Measurements from ENCODE around the gene SLC15A2. TPM values are rescaled to one million over a fixed set of nuclear protein-coding genes. Genes with fewer than 3 reads are reported as not detected.

Gene SLC15A2
- total and polyA plus RNA-seq, 7 donors: 0.30 to 1.8 (median 0.52) TPM

DNA sequence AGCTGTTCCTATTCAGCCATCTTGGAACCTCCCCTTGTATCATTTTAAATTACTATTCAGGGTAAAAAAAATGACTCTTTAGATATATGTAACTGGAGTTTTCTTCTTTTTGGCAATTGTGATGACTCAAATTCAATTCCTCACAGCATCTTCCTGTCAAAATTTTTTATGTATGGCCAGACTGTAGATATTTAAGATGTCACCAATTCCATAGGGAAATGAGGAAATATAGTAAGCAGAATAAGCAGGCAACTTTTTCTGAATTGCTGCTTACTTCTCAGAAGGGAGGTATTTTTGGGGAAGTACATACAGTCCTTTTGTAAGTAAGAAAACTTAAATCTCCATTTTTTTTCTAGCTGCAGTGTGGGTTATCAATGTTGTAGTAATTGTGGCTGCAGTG is 30.4 kb upstream of the SLC15A2 start:
- TF ChIP-seq, protein P1, sequence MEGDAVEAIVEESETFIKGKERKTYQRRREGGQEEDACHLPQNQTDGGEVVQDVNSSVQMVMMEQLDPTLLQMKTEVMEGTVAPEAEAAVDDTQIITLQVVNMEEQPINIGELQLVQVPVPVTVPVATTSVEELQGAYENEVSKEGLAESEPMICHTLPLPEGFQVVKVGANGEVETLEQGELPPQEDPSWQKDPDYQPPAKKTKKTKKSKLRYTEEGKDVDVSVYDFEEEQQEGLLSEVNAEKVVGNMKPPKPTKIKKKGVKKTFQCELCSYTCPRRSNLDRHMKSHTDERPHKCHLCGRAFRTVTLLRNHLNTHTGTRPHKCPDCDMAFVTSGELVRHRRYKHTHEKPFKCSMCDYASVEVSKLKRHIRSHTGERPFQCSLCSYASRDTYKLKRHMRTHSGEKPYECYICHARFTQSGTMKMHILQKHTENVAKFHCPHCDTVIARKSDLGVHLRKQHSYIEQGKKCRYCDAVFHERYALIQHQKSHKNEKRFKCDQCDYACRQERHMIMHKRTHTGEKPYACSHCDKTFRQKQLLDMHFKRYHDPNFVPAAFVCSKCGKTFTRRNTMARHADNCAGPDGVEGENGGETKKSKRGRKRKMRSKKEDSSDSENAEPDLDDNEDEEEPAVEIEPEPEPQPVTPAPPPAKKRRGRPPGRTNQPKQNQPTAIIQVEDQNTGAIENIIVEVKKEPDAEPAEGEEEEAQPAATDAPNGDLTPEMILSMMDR (IDR thresholded peaks at IDR 0.05): no peak
- intact Hi-C loops (cut with DNase I): no loop called here
- Histone ChIP-seq H3K36me3 (ENCODE audit: insufficient read depth in 1 of 2, low read depth in 1 of 2) (no peaks in the 10 kb centered on the region), H3K27me3 (ENCODE audit: insufficient read depth in 3 of 3, low read length in 2 of 3) (no peaks in the 10 kb centered on the region), H3K4me3 (no peak overlapping the region), H3K4me1 (no peaks in the 10 kb centered on the region), H3K9me3 (no peaks in the 10 kb centered on the region), H3K27ac (no peak overlapping the region)
- DNase-seq (no peak), ATAC-seq (no peak)

- H3K27ac ChIP-seq: no peak overlapping the region
- WGBS, 3 donors: 95 to 96% (median 95%) methylated on average over 2 of the region's 2 CpGs
- no peaks in the 10 kb centered on the region for H3K27me3 ChIP-seq (ENCODE audit: insufficient read depth in 3 of 3, low read length in 2 of 3)
- H3K36me3 ChIP-seq (ENCODE audit: insufficient read depth in 1 of 2, low read depth in 1 of 2): no peaks in the 10 kb centered on the region
- H3K4me3 ChIP-seq: no peak overlapping the region
- TF ChIP-seq, protein P1 (IDR thresholded peaks at IDR 0.05): no peak
- ATAC-seq: no peak
- intact Hi-C loops (cut with DNase I): no loop called here
- no peaks in the 10 kb centered on the region for H3K9me3 ChIP-seq
- H3K4me1 ChIP-seq: no peaks in the 10 kb centered on the region
- no peak for DNase-seq
Measured at GRCh38 chr3:121869736-121870135, 24.5 kb upstream of the SLC15A2 start.

GRCh38 chr3:121870717-121871116 is 23.5 kb upstream of the SLC15A2 start:
- H3K4me3 ChIP-seq: no peak overlapping the region
- H3K27me3 ChIP-seq (ENCODE audit: insufficient read depth in 3 of 3, low read length in 2 of 3): no peaks in the 10 kb centered on the region
- TF ChIP-seq, protein P1 (IDR thresholded peaks at IDR 0.05): no peak
- no peaks in the 10 kb centered on the region for H3K36me3 ChIP-seq (ENCODE audit: insufficient read depth in 1 of 2, low read depth in 1 of 2)
- H3K9me3 ChIP-seq: no peaks in the 10 kb centered on the region
- no peak for ATAC-seq
- no peaks in the 10 kb centered on the region for H3K4me1 ChIP-seq
- DNase-seq: no peak
- intact Hi-C loops (cut with DNase I): no loop called here
- no peak overlapping the region for H3K27ac ChIP-seq

- no peaks in the 10 kb centered on the region for H3K27me3 ChIP-seq (ENCODE audit: insufficient read depth in 3 of 3, low read length in 2 of 3)
- H3K36me3 ChIP-seq (ENCODE audit: insufficient read depth in 1 of 2, low read depth in 1 of 2): no peaks in the 10 kb centered on the region
- WGBS, 3 donors: 49 to 68% (median 67%) methylated on average over 1 of the region's 1 CpG
- H3K4me1 ChIP-seq: no peaks in the 10 kb centered on the region
- DNase-seq (no peak), ATAC-seq (no peak)
- TF ChIP-seq, protein P1 (IDR thresholded peaks at IDR 0.05): no peak
- H3K27ac ChIP-seq: no peak overlapping the region
- H3K4me3 ChIP-seq: no peak overlapping the region
- no peaks in the 10 kb centered on the region for H3K9me3 ChIP-seq
- intact Hi-C loops (cut with DNase I): no loop called here
Measured at GRCh38 chr3:121871430-121871829, 22.8 kb upstream of the SLC15A2 start.

DNA sequence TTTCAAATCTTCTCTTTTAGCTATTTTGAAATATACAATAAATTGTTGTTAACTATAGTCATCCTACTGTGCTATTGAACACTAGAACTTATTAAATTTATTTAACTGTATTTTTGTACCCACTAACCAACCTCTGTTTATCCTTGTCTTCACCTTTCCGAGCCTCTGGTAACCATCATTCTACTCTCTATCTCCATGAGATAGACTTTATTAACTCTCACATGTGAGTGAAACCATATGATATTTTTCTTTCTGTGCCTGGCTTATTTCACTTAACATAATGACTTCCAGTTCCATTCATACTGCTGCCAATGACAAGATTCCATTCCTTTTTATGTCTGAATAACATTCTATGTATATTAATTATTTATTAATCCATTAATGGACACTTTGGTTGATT is 15.8 kb upstream of the SLC15A2 start:
- TF ChIP-seq, protein P1 (IDR thresholded peaks at IDR 0.05): no peak
- ATAC-seq: no peak

More for the DNA sequence above, 15.8 kb upstream of the SLC15A2 start:
- WGBS, 3 donors: 89 to 97% (median 93%) methylated on average over 1 of the region's 1 CpG
- DNase-seq: no peak
- no peaks in the 10 kb centered on the region for H3K36me3 ChIP-seq (ENCODE audit: insufficient read depth in 1 of 2, low read depth in 1 of 2)
- no peak overlapping the region for H3K4me3 ChIP-seq
- H3K27ac ChIP-seq: no peak overlapping the region
- intact Hi-C loops (cut with DNase I): no loop called here
- no peaks in the 10 kb centered on the region for H3K4me1 ChIP-seq
- H3K27me3 ChIP-seq (ENCODE audit: insufficient read depth in 3 of 3, low read length in 2 of 3): no peaks in the 10 kb centered on the region
- H3K9me3 ChIP-seq: no peaks in the 10 kb centered on the region
